ENCODE results near the gene RBP3. TPM values are rescaled to one million over a fixed set of nuclear protein-coding genes. Genes with fewer than 3 reads are reported as not detected.

The RBP3 gene
- total RNA-seq, 2 experiments from 2014 or later: not detected

DNA sequence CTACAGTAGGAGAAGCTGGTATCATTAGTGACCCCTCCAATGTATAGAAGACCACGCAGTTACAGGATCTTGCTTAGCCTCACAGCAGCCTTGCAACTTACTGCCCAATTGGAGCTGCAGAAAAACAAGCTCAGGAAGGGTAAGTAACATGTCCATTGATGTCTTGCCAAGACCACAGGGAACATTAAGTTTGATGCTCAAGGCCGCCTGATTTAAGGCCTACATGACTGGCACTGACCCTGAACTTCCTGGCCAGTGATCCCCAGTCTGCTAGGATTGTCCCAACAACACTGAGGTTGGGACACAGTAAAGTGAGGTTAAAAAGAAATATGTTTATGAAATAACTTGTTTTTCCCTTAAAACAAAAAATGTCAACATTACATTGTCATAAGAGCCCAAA is 32.7 kb upstream of the RBP3 start:
- ChIA-PET CTCF (interaction anchor here (2.7 to 7.8 kb wide), 2 partner anchors 269 to 291 kb away, joined by 9 to 118 read pairs; no protein-coding TSS in a partner anchor), POLR2A (no interaction called here)

DNA sequence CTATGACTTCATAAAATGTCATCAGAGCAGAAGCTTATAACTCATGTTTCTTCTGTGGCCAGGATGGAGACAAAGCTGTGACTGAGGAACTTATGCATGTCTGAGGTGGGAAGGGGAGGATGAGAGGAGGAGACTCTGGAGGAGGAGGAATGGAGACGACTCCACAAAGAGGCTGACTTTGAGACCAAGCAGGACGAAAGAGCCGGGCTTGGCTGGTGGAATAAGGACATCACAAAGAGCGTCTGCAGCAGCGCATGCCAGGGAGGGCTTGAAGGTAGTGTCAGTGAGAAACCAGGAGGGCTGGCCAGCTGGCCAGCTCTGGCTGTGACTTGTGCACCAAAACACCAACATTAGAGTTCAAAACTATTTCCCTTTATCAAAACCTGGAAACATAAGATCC is 32.0 kb upstream of the RBP3 start:
- ChIA-PET CTCF (interaction anchor here (2.7 to 7.8 kb wide), 2 partner anchors 269 to 292 kb away, joined by 9 to 118 read pairs; no protein-coding TSS in a partner anchor), POLR2A (no interaction called here)

DNA sequence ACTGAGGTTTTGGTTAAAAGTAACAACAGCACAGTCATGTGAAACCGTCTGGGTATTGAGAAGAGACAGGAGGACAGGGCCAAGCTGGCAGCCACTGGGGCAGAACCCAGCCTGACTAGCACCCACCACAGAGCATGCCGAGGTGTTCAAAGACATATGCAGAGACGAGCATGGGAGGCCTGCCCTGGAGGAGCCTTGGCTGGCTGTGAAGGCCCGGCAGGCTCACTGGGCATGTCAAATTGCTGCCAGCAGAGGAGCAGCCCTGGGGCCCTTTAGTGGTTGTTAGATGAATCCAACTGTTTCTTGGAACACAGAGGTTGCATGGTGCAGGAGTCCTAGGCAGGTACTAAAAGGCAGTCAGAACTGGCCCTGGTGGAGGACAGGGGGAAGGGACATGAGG is 30.9 kb upstream of the RBP3 start:
- CTCF ChIA-PET: no interaction called here
- POLR2A ChIA-PET: no interaction called here

DNA sequence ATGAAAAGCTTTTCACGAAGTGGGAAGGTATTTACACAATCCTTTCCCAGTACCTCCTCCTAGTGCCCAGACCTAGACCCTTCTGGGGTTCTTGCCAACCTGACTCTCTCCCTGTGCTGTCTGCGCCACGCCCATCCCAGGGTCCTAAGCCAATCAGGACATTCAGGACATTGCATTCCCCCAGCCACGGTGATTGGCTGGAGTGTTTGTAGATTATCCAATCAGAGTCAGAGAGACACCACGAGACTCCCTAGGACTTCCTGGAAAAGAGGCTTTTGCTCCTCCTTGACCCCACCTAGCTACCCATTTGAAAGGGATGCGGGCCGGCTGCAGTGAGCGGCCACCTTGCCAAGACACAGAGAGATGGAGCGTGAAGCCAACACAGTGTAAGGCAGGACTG is 29.5 kb upstream of the RBP3 start:
- CTCF ChIA-PET: no interaction called here
- POLR2A ChIA-PET: no interaction called here

DNA sequence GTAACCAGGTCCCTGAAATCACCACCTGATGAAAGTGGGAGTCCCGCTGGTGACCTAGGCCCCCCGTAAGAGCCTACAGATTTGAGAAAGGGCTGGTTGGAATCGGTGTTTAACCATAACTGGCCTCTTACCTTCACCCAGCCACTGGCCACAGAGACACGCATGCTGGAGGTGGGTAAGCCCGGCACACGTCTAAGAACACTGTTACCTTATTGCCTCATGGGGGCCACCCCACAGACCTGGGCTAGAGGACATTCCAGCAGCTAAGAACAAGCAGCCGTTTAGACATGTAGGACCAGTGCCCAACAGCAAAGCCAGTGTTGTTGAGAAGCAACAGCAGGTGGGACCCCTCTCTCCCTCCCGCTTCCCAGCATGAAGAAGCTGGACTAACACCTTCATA is 28.4 kb upstream of the RBP3 start:
- ChIA-PET CTCF (no interaction called here), POLR2A (no interaction called here)

DNA sequence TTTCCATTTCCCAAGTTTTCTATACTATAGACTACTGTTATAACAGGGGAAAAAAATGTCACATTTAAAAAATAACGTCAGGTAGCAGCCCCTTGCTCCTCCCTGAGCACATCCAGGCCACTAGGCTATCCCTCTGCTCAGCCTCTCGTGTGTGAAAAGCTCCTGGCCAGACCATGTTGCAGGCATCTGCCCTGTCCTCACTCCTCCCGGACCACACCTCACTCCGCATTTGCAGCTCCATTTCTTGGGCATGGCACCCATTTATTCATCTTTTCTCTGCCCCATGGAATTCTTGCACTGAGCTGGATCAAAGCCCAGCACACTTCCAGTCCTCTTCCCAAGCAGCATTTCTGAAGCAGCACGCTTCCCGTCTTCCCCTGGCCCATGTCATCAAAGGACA is 27.4 kb upstream of the RBP3 start:
- CTCF ChIA-PET: interaction anchor here (1.3 kb wide), 1 partner anchor 273 kb away, joined by 3 read pairs; no protein-coding TSS in a partner anchor
- POLR2A ChIA-PET: interaction anchor here (0.8 kb wide), 1 partner anchor 21 kb away, joined by 3 read pairs; no protein-coding TSS in a partner anchor

DNA sequence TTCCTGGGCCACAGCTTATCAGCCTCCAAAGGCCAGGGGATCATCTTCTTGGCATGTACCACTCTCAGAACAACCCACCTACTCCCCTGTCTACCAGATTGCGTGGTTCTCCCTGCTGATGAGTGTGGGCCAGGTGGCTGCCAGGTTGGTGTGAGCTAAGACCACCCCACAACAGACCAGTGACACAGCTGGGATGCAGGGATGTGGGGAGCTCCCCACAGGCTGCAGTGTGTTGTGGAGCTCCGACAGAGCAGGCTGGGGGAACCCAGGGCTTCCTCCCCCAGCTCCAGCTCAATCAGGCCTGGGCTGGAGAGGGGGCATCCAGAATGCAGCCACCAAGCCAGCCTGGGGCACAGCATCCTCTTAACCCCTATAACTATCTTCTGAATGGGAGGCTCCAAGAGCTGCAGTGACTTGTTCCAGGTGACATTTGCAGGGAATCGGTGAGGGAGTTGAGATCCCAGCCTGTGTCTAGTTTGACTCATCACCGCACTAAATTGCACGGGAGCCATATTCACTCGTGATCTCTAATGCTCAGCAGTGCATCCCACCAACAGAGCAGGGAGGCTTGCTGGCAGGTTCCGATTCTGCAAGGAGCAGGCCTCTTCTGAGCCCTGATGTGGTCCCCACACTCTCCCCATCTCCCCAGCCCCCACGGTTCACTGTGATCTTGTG is 26.5 kb upstream of the RBP3 start:
- ChIA-PET POLR2A (interaction anchor here (0.8 kb wide), 1 partner anchor 22 kb away, joined by 3 read pairs; no protein-coding TSS in a partner anchor), CTCF (interaction anchor here (0.7 to 1.3 kb wide), 2 partner anchors 274 kb away, joined by 3 read pairs; no protein-coding TSS in a partner anchor)

DNA sequence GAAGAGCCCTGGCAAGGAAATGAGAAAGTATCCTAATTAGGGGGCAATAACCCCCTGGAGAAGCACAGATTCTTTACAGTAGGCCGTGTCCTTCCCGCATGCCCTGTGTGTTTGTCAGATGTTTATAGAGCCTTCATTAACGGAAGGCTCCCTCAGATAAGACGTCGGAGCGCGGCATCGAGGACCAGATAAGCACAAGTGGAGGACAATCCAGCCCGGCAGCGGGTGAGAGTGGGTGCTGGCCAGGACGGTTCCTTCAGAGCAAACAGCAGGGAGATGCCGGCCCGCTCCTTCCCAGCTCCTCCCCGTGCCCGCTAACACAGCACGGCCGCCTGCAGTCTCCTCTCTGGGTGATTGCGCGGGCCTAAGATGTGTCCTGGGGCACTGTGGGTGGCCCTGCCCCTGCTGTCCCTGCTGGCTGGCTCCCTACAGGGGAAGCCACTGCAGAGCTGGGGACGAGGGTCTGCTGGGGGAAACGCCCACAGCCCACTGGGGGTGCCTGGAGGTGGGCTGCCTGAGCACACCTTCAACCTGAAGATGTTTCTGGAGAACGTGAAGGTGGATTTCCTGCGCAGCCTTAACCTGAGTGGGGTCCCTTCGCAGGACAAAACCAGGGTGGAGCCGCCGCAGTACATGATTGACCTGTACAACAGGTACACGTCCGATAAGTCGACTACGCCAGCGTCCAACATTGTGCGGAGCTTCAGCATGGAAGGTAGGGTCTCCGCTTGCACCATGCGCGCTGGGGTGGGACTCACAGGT is 25.7 kb upstream of the RBP3 start, which contains the start of gene GDF2:
Gene GDF2, plus strand, starts transcription at position 155 of the 762 bp plus-strand sequence. Its CDS starts 215 bp downstream, at position 370.
- ChIA-PET CTCF (interaction anchor here (0.7 kb wide), 1 partner anchor 275 kb away, joined by 3 read pairs; no protein-coding TSS in a partner anchor), POLR2A (no interaction called here)

DNA sequence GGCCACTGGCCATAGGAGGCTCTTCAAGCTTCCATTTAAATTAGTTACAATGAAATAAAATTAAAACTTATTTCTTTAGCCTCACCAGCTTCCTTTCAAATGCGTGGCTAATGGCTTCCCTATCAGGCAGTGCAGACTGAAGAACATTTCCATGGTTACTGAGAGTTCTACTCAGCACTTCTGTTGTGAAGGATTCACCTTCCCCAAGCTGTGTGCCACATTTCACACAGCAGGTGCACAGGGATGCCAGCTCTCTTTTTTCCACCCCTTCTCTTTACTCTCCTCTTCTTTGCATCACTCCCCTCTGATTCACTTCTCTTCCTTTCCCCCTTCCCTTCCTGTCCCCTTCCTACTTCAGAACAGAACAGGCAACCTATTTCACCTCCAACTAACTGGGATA is 25.1 kb upstream of the RBP3 start:
- CTCF ChIA-PET: no interaction called here
- POLR2A ChIA-PET: no interaction called here

DNA sequence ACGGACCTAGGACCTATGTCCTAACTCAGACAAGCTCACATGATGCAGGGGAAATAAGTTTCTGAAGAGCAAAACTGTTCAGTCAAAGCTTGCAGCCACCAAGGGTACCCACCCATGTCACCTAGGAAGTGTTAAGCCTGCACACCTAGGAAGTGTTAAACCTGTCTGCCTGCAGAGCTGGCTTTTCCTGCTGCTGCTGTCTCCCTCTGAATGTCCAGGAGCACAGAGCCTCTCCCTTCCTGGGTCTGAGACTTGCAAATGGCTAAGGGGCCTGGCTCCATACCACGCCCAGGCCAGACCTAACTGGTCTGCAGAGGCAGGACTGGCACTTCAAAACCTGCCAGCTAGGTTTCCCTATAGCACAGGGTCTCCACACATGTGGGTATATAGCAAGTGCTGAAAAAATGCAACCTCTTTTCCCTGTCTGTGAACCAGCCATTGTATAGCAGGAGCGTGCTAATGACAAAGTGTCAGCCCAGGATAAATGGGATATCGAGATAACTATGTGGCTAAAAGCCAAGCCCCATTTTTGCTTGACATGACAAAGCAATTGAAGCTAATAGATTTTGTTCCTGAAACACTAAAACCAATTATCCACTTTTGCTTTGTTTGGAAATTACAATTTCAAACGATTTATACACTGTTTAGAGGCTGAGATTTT is 24.4 kb upstream of the RBP3 start:
- POLR2A ChIA-PET: no interaction called here
- CTCF ChIA-PET: interaction anchor here (1.1 to 1.5 kb wide), 2 partner anchors 276 to 299 kb away, joined by 3 read pairs; no protein-coding TSS in a partner anchor

DNA sequence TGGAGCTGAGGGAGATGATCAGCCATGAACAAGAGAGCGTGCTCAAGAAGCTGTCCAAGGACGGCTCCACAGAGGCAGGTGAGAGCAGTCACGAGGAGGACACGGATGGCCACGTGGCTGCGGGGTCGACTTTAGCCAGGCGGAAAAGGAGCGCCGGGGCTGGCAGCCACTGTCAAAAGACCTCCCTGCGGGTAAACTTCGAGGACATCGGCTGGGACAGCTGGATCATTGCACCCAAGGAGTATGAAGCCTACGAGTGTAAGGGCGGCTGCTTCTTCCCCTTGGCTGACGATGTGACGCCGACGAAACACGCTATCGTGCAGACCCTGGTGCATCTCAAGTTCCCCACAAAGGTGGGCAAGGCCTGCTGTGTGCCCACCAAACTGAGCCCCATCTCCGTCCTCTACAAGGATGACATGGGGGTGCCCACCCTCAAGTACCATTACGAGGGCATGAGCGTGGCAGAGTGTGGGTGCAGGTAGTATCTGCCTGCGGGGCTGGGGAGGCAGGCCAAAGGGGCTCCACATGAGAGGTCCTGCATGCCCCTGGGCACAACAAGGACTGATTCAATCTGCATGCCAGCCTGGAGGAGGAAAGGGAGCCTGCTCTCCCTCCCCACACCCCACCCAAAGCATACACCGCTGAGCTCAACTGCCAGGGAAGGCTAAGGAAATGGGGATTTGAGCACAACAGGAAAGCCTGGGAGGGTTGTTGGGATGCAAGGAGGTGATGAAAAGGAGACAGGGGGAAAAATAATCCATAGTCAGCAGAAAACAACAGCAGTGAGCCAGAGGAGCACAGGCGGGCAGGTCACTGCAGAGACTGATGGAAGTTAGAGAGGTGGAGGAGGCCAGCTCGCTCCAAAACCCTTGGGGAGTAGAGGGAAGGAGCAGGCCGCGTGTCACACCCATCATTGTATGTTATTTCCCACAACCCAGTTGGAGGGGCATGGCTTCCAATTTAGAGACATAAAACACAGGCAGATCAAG is 22.6 kb upstream of the RBP3 start:
- CTCF ChIA-PET: interaction anchor here (0.9 to 1.5 kb wide), 2 partner anchors 15 to 301 kb away, joined by 3 read pairs; no protein-coding TSS in a partner anchor

DNA sequence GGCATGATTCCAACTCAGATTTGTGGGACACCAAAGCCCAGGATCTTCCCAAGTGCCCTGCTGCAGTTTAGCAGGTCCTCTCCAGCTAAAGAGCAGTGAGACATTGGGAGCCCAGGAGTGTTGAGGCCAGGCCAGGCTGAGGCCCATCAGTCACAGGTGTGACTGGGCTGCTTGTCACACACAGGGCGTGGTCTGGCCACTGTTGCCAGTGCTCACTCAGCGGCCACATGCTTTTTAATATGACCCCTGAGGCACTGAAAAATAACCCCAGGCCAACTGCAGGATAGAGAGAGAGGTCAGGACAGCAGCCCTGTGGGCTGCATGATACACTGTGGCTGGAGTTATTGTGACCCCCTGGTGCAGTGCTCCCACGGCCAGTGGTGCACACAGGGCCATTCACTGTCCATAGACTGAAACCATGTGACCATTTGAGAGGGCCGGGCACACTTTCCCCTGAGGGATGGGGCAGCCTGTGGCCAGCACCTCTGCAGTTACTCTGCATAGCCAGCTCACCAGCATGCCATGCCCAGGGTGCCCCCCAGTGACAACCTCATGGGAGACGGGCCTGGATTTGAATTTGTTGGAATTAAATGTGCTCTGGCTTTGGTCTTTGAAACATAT is 21.7 kb upstream of the RBP3 start:
- POLR2A ChIA-PET: no interaction called here
- CTCF ChIA-PET: no interaction called here

More for the DNA sequence above, 22.6 kb upstream of the RBP3 start:
- POLR2A ChIA-PET: no interaction called here

DNA sequence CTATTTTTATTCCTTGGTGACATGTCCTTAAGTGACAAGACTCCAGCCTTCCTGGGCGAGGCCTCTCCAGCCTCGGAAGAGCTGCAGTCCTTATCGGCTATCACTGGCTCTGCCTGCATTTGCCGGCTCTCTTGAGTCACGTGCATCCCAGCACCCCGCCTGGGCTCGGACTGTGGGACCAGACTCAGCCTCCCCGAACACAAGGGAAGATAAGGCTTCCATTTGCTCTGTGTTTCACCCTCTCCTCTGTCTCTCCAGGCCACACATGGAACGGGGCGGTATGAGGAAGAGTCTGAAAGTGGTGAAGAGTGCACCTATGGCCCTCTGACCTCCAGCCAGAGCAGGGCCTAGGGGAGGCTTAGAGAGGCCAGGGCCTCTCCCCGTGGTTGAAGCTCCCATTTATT is 21.2 kb upstream of the RBP3 start:
- ChIA-PET CTCF (no interaction called here), POLR2A (no interaction called here)

DNA sequence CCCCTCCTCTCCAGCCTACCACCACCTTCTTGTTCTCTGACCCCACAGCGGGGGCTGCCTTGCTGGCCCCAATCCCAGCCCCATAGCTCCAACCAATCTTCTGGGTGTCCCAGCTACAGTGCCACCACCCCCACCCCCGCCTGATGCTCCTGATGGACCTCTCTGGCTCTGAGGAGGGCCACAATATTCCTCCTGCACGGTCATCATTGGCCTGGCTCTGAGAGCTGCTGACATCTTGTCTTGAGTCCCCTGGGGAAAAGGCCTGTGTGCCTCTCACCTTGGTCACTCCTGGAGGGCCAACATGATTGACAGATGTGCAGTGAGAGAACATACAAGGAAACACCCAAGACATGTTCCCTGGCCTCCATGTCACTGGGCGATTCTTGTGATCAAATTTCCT is 18.3 kb upstream of the RBP3 start:
- ChIA-PET POLR2A (no interaction called here), CTCF (no interaction called here)

DNA sequence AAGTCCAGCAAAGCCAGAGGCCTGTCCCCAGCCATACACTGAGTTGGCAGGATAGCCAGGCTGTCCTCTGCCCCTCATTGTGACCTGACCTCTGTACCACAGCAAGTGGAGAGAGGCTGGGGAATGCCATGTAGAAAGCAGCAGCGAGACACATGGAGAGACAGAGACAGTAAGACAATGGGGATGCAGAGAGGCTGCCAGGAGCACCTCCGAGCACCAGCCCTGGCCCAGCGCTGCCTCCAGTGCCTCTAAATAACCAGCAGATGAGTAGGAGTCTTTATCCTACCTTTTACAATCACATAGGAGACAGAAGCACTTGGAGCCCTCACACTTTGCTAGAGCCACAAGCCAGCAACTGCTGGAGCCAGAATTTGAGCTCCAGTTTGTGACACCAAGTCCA is 17.8 kb upstream of the RBP3 start:
- CTCF ChIA-PET: no interaction called here
- POLR2A ChIA-PET: no interaction called here

DNA sequence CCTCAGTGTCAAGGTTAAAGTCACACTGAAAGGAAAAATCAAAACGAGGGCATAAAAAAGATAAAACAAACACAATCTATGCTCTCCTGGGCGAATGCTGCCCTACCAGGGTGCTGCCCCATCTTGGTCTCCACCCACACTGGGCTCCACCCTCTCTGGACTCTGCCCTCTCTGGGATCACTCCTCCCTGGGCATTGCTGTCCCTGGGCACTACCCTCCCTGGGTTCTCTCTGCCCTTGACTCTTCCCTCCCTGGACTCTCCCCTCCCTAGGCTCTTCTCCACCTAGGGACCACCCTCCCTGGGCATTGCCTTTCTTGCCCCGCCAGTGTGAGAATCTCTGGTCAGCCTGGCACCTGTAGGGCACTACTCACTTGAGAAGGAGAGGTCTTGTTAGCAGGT is 17.4 kb upstream of the RBP3 start:
- ChIA-PET POLR2A (no interaction called here), CTCF (no interaction called here)

DNA sequence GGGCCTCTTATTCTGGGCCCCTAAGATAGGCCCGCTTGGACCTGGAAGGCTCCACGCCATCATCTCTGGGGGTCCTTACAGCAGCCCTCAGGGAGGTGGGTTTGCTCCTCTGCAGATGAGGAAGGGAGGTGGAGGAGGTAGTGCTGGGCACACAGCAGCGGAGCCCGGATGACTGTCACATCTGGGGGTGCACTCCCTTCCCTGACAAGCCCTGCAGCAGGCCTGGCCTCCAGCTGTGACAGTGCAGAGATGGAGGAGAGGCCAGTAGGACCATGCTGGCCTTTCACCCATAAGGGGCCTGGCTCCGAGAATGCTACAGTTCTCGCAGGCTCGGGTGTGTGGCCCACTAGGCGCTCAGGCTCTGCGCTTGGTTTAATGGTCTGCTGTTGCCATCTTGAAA is 16.7 kb upstream of the RBP3 start:
- POLR2A ChIA-PET: no interaction called here
- CTCF ChIA-PET: no interaction called here

DNA sequence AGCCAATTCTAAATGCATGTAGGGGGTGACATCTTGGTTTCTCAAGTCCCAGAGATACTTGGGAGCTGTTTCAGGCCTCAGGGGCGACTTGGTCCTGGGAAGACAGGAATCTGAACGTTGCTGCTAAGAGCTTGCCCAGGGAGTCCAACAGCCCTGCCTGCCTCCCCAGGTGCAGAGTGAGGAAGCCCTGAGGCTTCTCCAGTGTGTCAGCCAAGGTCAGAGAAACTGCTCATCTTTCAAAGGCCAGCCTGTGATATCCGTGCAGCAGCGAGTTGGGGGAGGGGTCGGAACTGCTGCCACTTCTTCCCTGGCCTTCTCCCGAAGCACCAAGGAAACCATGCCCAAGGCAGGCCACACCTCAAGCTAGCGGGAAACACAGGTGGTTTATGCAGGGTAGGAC is 16.2 kb upstream of the RBP3 start:
- ChIA-PET CTCF (no interaction called here), POLR2A (no interaction called here)

DNA sequence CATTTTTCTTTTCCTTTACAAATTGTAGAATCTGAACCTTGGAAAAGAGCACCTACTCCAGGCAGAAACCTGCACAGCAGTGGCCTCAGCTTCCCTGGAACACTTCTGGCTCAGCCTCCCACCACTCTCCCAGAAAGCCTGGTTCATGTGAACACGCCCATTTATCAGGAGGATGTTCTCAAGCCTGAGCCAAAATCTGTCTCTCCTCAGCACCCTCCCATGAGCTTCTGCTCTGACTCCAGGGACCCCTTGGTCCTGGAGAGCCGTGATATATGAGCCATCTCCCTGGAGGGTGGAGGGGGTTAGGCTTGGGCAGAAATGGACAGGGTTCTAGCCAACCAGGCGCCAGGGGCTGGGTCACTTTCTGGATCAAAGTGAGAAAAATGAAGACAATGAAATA is 15.8 kb upstream of the RBP3 start:
- ChIA-PET POLR2A (no interaction called here), CTCF (interaction anchor here (0.6 kb wide), 1 partner anchor 678 kb away, joined by 3 read pairs; no protein-coding TSS in a partner anchor)
